ENCODE data around the gene NRTN. TPM values are rescaled to one million over a fixed set of nuclear protein-coding genes. Genes with fewer than 3 reads are reported as not detected.

NRTN gene
- total and polyA plus RNA-seq, 4 donors, result 0.23 to 3.3 (median 1.4) TPM

DNA sequence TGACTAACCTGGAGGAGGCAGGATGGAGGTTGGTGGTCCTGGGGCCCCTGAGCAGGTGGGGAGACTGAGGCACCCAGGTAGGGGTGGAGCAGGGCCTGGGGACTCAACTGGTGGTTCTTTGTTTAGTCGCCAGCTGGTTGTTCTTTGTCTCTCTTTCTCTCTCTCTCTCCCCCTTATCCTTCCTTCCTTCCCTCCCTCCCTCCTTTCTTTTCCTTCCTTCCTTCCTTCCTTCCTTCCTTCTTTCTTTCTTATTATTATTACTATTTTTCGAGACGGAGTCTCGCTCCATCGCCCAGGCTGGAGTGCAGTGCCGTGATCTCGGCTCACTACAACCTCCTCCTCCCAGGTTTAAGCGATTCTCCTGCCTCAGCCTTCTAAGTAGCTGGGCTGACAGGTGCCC, 6.6 kb upstream of the NRTN start:
- Histone ChIP-seq H3K9ac (ENCODE audit: insufficient read depth in 1 of 2, low read length in 2 of 2) (no peak overlapping the region), H3K4me1 (ENCODE audit: control insufficient read depth in 5 of 5, insufficient read depth in 5 of 5, low read length in 5 of 5) (no peaks in the 10 kb centered on the region), H3K9me3 (ENCODE audit: control insufficient read depth in 4 of 4, insufficient read depth in 3 of 4, low read length in 3 of 4) (peaks cover 0 to 3% (median 0%) of the 10 kb centered on the region in 4 donors), H3K36me3 (ENCODE audit: control insufficient read depth in 4 of 4, insufficient read depth in 4 of 4, low read length in 4 of 4) (no peaks in the 10 kb centered on the region), H3K27me3 (ENCODE audit: control insufficient read depth in 3 of 3, insufficient read depth in 3 of 3, low read length in 2 of 3) (peaks cover 0 to 4% (median 3%) of the 10 kb centered on the region in 3 donors), H3K27ac (ENCODE audit: low read depth in 1 of 2, low read length in 1 of 2) (no peak overlapping the region), H3K4me3 (no peak overlapping the region)
- ATAC-seq (ENCODE audit: insufficient read depth, low FRiP score) (no peak), DNase-seq (no peak)
- WGBS, 2 donors, result 78 to 81% methylated on average over 8 of the region's 8 CpGs
- TF ChIP-seq, protein P1, sequence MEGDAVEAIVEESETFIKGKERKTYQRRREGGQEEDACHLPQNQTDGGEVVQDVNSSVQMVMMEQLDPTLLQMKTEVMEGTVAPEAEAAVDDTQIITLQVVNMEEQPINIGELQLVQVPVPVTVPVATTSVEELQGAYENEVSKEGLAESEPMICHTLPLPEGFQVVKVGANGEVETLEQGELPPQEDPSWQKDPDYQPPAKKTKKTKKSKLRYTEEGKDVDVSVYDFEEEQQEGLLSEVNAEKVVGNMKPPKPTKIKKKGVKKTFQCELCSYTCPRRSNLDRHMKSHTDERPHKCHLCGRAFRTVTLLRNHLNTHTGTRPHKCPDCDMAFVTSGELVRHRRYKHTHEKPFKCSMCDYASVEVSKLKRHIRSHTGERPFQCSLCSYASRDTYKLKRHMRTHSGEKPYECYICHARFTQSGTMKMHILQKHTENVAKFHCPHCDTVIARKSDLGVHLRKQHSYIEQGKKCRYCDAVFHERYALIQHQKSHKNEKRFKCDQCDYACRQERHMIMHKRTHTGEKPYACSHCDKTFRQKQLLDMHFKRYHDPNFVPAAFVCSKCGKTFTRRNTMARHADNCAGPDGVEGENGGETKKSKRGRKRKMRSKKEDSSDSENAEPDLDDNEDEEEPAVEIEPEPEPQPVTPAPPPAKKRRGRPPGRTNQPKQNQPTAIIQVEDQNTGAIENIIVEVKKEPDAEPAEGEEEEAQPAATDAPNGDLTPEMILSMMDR (IDR thresholded peaks at IDR 0.05; ENCODE audit: control extremely low read depth, extremely low read depth), result no peak

DNA sequence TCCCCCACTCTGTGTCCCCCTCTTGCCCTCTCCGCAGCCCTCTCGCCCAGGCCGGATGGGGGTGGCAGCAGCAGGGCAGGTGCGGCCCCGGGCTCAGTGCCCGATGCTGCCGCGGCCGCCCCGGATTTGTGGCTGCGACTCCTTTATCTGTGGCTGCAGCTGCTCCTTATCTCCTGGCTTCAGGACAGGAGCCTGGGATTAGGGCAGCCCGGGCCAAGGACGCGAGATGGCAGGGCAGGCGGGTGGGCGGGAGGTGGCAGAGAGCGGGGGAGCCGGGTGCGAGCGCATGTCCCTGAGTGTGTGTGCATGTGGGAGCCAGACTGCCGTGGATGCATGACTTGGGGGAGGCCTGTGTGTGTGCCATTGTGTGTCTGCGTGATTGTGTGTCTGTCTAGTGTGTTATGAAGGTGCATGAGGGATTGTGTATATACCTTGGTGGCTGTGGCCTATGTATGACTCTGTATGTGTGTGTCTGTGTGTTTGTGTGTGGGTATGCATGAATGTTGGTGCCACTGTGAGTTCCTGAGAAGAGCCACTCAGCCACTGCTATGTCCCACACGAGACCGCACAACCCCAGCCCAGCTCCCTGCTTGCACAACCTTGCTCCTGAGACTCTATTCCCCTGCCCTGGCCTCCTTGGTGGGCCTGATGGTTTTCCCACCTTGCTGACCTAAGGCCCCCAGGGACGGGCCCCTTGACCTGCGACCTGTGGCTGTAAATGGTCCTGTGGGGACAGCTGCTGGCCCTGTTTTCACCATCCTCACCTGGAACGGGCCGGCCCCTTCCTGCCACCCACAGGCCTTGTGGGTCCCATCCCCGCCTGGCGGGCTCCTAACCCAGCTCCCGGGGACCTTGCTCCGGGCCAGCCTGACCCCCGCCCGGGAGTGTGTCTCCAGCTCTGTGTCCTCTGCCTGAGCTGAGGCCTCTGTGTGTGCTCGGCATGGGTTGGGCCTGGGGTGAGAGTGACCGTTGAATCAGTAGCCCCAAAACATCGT, 5.3 kb upstream of the NRTN start:
- TF ChIP-seq, protein P1 (IDR thresholded peaks at IDR 0.05; ENCODE audit: control extremely low read depth, extremely low read depth), result no peak
- no peak overlapping the region for H3K9ac ChIP-seq (ENCODE audit: insufficient read depth in 1 of 2, low read length in 2 of 2)
- no peak for ATAC-seq (ENCODE audit: insufficient read depth, low FRiP score)
- H3K4me1 ChIP-seq (ENCODE audit: control insufficient read depth in 5 of 5, insufficient read depth in 5 of 5, low read length in 5 of 5), result peaks cover 0 to 5% (median 4%) of the 10 kb centered on the region in 5 donors
- 56 to 60% methylated on average over 37 of the region's 37 CpGs for WGBS, 2 donors
- H3K9me3 ChIP-seq (ENCODE audit: control insufficient read depth in 4 of 4, insufficient read depth in 3 of 4, low read length in 3 of 4), result peaks cover 0 to 3% (median 0%) of the 10 kb centered on the region in 4 donors
- H3K27ac ChIP-seq (ENCODE audit: low read depth in 1 of 2, low read length in 1 of 2), result no peak overlapping the region
- H3K4me3 ChIP-seq, result no peak overlapping the region
- DNase-seq, result no peak
- H3K36me3 ChIP-seq (ENCODE audit: control insufficient read depth in 4 of 4, insufficient read depth in 4 of 4, low read length in 4 of 4), result no peaks in the 10 kb centered on the region
- peaks cover 0 to 8% (median 3%) of the 10 kb centered on the region in 3 donors for H3K27me3 ChIP-seq (ENCODE audit: control insufficient read depth in 3 of 3, insufficient read depth in 3 of 3, low read length in 2 of 3)

DNA sequence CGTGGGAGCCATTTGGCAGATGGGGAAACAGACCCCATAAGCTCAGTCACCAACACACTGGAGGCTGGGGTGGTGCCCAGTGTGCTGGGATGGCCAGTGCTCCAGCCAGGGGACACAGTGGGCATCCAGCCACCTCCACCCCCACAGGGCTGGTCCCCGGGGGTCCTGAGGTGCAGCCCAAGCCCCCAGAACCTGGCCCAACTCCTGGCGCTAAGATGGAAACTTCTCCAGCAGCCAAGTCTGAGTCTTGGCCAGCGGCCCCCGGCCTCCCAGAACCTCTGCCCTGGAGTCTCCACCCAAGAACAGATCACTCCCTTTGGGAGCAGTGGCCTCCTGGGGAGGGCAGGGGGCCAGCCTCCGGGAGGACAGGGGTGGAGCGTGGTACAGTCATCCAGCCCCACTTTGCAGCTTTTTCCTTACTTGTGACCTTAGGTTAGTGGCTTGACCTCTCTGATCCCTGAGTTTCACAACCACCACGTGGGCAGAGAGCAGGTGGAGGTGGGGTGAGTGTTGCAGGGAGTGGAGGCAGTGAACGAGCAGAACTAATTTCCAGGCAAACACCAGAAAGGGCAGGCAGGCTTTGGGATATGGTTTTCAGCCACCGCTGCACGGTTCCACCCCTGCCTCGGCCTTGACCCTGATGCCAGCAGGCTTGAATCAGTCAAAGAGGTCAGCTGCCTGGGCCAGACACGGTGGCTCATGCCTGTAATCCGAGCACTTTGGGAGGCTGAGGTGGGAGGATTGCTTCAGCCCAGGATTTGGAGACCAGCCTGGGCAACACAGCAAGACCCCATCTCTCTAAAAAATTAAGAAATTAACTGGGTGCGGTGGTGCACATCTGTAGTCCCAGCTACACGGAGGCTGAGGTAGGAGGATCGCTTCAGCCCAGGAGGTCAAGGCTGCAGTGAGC, 4.3 kb upstream of the NRTN start:
- Histone ChIP-seq H3K9me3 (ENCODE audit: control insufficient read depth in 4 of 4, insufficient read depth in 3 of 4, low read length in 3 of 4) (peaks cover 0 to 1% (median 0%) of the 10 kb centered on the region in 4 donors), H3K4me3 (no peak overlapping the region), H3K27ac (ENCODE audit: low read depth in 1 of 2, low read length in 1 of 2) (no peak overlapping the region), H3K36me3 (ENCODE audit: control insufficient read depth in 4 of 4, insufficient read depth in 4 of 4, low read length in 4 of 4) (no peaks in the 10 kb centered on the region), H3K27me3 (ENCODE audit: control insufficient read depth in 3 of 3, insufficient read depth in 3 of 3, low read length in 2 of 3) (peaks cover 0 to 8% (median 6%) of the 10 kb centered on the region in 3 donors), H3K4me1 (ENCODE audit: control insufficient read depth in 5 of 5, insufficient read depth in 5 of 5, low read length in 5 of 5) (peaks cover 0 to 5% (median 4%) of the 10 kb centered on the region in 5 donors), H3K9ac (ENCODE audit: insufficient read depth in 1 of 2, low read length in 2 of 2) (no peak overlapping the region)
- TF ChIP-seq, protein P1 (IDR thresholded peaks at IDR 0.05; ENCODE audit: control extremely low read depth, extremely low read depth), result no peak
- WGBS, 2 donors, result 81 to 87% methylated on average over 17 of the region's 17 CpGs
- no peak for DNase-seq
- no peak for ATAC-seq (ENCODE audit: insufficient read depth, low FRiP score)
